SH-SY5Y (cell line): ENCODE measurements around the gene BUB3.
A peak's percentile ranks its signal among the peaks of the same experiment; 100 is the strongest.

Experiments used
- GATA2 ChIP-seq: IDR thresholded peaks from 2 replicates; pipeline ENCODE4 v1.6.1; 2011; ENCODE audit warnings: mild to moderate bottlenecking, low read depth, low read length
- GATA3 ChIP-seq: IDR thresholded peaks from 2 replicates; pipeline ENCODE4 v1.6.1; 2011; ENCODE audit warnings: low read depth, mild to moderate bottlenecking, low read length, moderate library complexity

The BUB3 gene

DNA sequence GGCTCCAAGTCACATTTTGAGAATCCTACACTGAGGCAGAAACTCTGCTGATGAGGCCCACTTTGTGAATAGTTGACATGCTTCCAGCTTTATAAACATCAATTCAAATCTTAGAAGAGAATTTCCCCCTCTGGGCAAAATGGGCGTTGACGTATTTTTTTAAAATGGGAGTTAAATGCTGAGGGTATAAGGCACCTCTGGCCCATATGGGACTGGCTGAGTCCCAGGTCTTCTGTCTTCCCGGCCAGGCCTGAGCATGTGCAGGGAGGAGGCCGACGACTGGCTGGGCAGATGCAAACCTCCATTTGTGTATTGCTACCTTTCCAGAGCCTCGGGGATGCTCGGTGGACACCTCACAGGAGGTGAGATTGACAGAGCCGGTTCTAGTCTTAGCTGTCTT lies 37.7 kb downstream of the BUB3 start:
- TF ChIP-seq GATA3 (no peak), GATA2 (no peak)

DNA sequence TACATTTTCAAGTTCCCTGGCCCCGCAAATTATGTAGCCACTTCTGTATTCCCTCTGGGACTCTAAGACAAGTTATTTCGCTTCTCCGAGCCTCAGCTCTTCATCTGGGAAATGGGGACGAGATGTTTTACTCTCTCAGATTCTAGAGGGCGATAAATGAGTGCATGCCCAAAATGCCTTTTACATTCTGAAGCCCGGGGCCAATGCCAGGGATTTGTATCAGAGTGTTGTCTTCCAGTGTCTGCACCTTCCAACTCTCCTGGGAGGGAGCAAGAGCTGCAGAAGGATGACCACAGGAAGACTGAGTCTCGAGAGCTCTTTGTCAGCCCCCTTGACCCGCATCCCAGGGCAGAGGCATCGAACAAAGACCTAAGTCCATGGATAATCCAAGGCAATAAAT lies 39.9 kb downstream of the BUB3 start:
- TF ChIP-seq GATA2 (no peak), GATA3 (no peak)

DNA sequence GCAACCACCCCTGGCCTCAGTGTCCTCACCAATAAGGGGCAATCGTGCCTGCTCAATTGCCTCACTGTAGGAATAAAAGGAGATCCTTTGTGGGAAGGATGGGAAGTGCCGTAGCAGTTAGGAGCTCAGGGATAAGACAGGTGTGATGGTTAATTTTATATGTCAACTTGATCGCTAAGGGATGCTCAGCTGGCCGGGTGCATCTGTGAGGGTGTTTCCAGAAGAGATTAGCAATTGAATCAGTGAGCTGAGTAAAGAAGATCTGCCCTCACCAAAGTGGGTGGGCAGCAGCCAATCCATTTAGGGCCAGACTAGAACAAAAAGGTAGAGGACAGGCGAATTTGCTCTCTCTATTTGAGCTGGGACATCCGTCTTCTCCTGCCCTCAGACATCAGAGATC lies 46.3 kb downstream of the BUB3 start:
- no peak for TF ChIP-seq GATA3
- TF ChIP-seq GATA2 = no peak

DNA sequence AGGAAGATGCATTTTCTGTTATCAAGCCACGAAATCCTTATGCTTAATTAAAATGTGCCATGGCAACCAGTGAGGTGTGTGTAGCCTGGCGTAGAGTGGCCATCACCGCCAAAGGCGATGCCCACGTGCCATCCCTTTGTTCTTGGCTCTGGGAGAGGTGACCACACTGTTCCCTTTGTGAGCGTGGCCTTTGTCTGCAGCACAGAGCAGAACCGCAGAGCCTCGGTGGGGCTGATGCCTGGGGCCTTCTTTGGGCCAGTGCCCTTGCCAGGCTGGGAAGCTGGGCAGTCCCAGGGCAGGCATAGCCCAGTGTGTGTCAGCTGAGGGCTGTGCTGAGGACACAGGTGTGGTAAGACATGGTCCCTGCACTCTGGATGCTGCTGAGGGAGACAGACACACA lies 48.3 kb downstream of the BUB3 start:
- TF ChIP-seq GATA3 = no peak
- no peak for TF ChIP-seq GATA2

DNA sequence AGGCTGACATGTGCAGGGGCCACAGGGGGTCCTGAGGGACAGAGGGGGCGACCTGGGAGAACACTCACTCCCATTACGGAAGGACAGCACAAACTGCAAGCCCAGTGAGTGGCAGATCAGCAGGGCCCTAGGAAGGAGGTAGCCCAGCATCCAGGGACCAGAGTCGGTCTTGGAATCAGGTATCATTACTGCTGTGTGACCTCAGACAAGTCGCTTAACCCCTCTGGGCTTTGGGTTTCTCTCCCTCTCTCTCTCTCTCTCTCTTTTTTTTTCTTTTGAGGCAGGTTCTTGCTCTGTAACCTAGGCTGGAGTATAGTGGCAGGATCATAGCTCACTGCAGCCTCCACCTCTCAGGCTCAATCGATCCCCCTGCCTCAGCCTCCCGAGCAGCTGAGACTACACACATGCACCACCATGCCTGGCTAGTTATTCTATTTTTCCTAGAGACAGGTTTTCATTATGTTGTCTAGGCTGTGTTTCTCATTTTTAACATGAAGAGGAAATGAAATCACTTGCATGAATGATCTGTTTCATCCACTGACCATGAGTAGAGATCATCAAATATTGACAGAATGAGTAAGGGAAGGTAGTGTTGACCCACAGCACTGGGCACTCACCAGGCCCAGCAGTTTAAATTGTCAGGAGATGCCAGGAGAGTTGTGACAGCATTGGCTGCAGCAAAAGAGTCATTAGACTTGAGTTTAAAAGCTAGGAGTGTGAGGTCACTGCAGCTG lies 49.4 kb downstream of the BUB3 start:
- TF ChIP-seq GATA3 (no peak), GATA2 (no peak)

DNA sequence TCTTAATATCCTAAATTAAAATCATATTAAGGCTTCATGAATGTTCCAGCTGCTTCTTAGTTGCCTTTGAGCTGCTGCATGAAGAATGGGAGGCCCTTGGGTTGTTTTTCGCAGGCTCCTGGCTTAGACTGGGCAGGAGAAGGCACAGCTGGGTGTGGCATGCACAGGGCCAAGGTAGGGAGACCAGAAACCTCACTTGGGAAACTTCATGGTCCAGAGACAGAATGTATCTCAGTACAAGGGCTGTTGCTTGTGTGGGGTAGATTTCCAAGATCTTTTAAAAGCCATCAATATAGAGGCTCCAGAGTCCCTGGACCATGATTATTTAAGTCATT lies 49.9 kb downstream of the BUB3 start:
- TF ChIP-seq GATA3 = no peak
- no peak for TF ChIP-seq GATA2

DNA sequence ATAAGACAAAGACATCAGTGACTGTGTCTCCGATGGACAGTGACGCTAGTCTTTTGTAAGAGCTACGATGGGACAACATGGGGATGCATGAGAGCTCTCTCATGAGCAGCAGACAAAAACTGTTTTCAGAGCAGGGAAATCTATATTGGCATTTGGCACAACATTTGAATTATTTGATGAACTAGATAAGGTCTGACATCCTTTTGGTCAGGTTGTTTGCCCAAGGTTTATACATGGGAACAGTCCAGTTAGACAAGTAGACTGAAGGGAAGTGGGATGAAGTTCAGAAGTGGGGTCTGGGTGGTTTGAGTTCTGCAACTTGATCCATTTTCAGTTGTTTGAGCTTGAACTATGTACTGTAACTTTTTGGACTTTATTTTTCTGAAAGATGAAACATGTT lies 50.8 kb downstream of the BUB3 start:
- TF ChIP-seq GATA3 (no peak), GATA2 (no peak)

DNA sequence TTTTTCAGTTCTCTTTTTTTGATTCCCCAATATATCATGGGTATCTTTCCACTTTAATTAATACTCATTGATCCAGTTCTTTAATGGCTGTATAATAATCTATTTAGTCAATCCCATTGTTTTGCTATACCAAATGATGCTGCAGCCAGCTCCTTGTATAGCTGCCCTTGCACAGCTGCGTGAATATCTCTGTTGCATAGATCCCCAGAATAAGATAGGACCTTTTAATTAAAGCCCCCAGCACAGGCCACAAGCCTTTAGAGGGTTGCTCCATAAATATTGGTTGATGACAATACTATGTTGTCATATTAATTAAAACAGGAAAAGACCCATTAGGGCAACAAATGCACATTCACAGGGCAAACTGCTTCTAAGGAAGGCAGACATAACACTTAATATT lies 57.9 kb downstream of the BUB3 start:
- TF ChIP-seq GATA3 (no peak; the same call in 1 of the 2 replicates), GATA2 (peak; percentile 83)

DNA sequence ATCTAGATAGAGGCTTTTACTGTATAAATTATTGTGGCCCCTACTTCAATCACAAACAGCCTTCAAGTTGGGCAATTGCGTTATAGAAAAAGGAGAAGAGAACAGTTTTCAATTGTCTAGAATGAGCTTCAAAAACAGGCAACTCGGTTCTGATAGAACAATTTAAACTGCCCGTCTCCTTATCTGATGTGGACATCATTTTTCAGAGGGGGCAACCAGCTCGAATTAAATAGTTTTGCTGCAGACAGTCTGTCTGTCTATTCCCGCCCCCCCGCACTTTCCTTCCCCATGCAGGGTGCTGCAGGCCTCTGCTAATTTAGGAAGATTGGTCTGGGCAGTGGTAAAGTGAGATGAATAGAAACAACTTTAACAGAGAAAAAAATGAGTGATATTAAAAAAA lies 58.4 kb downstream of the BUB3 start:
- peak; percentile 85 for TF ChIP-seq GATA2
- TF ChIP-seq GATA3 = peak; percentile 53

DNA sequence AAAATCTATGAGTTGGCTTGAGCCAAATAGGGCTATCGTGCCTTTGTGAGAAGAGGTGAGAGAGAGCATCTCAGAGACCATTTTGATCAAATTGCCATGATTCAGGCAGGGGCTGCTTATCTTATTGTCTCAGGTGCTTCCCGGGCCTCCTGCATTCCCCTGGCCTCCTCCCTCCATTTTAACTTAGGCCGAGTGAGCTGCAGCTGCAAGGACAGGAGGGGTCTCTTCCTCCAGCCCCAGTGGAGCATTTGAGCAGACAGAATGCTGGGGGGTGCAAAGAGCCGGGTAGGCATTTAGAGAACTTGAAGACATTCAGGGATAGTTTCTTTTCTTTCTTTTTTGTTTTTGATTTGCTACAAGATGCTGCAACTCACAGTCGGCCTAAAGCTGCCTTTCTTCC lies 59.0 kb downstream of the BUB3 start:
- TF ChIP-seq GATA2 (no peak), GATA3 (no peak)
